Hepatocyte (in vitro differentiated cells): ENCODE measurements around the gene NTRK1.

Experiments used
- CTCF ChIP-seq: fragments of 200-600 bp; sonication (generic); IDR thresholded peaks from 2 replicates; pipeline ENCODE4 v1.5.1; 2016; ENCODE audit warnings: antibody characterized with exemption, mild to moderate bottlenecking; ENCODE audit not compliant: poor library complexity
- EZH2 ChIP-seq: fragments of 200-600 bp; sonication (generic); IDR thresholded peaks from 2 replicates; pipeline ENCODE4 v1.6.1; 2016; ENCODE audit warnings: antibody characterized with exemption, mild to moderate bottlenecking, borderline replicate concordance
- EZH2phosphoT487 ChIP-seq: fragments of 200-600 bp; sonication (generic); IDR thresholded peaks from one replicate; pipeline ENCODE4 v1.6.1; 2018; ENCODE audit warnings: antibody characterized with exemption, mild to moderate bottlenecking, low read depth, moderate library complexity; ENCODE audit not compliant: unreplicated experiment, severe bottlenecking

- TF ChIP-seq CTCF (no peak), EZH2 (no peak), EZH2phosphoT487 (no peak)
These were observed 32.1 kb upstream of the NTRK1 start for GRCh38 chr1:156828400-156829124.
